NCI-H2196 (cell line): Measurements from ENCODE around the gene PIGL.
"Not testable (repeated sequence)": the region's sequence is repeated elsewhere in the genome, so short reads cannot be mapped to it uniquely, and the experiment has no call there.

Experiments
- DNase-seq: peaks from one replicate; lab custom pipeline; 2025; ENCODE audit not compliant: unreplicated experiment; lab: John Stamatoyannopoulos, UW

Gene PIGL

GRCh38 chr17:16217002-16217635, at the start of gene PIGL:
Gene PIGL (plus strand): TSS chr17:16217210. CDS start chr17:16217227, 17 bp downstream.
- DNase-seq = peak; percentile 71

GRCh38 chr17:16171613-16172012, 45.4 kb upstream of the PIGL start:
- peak; percentile 26 for DNase-seq

- no peak for DNase-seq
Observed at GRCh38 chr17:16178836-16179235, 38.2 kb upstream of the PIGL start.

GRCh38 chr17:16181581-16181980, 35.4 kb upstream of the PIGL start:
- no peak for DNase-seq

GRCh38 chr17:16187642-16188041, 29.4 kb upstream of the PIGL start:
- DNase-seq = no peak

- no peak for DNase-seq
Observed at GRCh38 chr17:16189791-16190348, 27.1 kb upstream of the PIGL start.

GRCh38 chr17:16190703-16191360, 26.2 kb upstream of the PIGL start:
- no peak for DNase-seq

GRCh38 chr17:16191604-16192003, 25.4 kb upstream of the PIGL start:
- no peak for DNase-seq

GRCh38 chr17:16194307-16194835, 22.6 kb upstream of the PIGL start:
- DNase-seq = not testable (repeated sequence)

GRCh38 chr17:16197276-16197675, 19.7 kb upstream of the PIGL start:
- no peak for DNase-seq

- DNase-seq = no peak
Observed at GRCh38 chr17:16199093-16199492, 17.9 kb upstream of the PIGL start.

- not testable (repeated sequence) for DNase-seq
Observed at GRCh38 chr17:16201693-16202131, 15.3 kb upstream of the PIGL start.

- not testable (repeated sequence) for DNase-seq
Observed at GRCh38 chr17:16202554-16203500, 14.2 kb upstream of the PIGL start.

- not testable (repeated sequence) for DNase-seq
Observed at GRCh38 chr17:16204763-16205162, 12.2 kb upstream of the PIGL start.

GRCh38 chr17:16211590-16211989, 5.4 kb upstream of the PIGL start:
- DNase-seq = no peak

- DNase-seq = no peak
Observed at GRCh38 chr17:16212793-16213192, 4.2 kb upstream of the PIGL start.

- DNase-seq = no peak
Observed at GRCh38 chr17:16214190-16215001, 2.6 kb upstream of the PIGL start.

- DNase-seq = no peak
Observed at GRCh38 chr17:16215002-16215272, 2.1 kb upstream of the PIGL start.

- peak; percentile 80 for DNase-seq
Observed at GRCh38 chr17:16215273-16215964, 1.6 kb upstream of the PIGL start, which contains the start of gene NCOR1. Gene NCOR1 (minus strand): TSS chr17:16215534. CDS start chr17:16194569, 20,965 bp downstream.

- no peak for DNase-seq
Observed at GRCh38 chr17:16215965-16216316, 1.1 kb upstream of the PIGL start.
